ENCODE results near the gene FOXP1. TPM values are rescaled to one million over a fixed set of nuclear protein-coding genes. Genes with fewer than 3 reads are reported as not detected.

The FOXP1 gene
- total and polyA plus RNA-seq, 9 of the 15 experiments (the other 6 are each of a cell fraction or from before 2014, with no cell fraction given), result 7.7 to 34.5 (median 13.7) TPM

DNA sequence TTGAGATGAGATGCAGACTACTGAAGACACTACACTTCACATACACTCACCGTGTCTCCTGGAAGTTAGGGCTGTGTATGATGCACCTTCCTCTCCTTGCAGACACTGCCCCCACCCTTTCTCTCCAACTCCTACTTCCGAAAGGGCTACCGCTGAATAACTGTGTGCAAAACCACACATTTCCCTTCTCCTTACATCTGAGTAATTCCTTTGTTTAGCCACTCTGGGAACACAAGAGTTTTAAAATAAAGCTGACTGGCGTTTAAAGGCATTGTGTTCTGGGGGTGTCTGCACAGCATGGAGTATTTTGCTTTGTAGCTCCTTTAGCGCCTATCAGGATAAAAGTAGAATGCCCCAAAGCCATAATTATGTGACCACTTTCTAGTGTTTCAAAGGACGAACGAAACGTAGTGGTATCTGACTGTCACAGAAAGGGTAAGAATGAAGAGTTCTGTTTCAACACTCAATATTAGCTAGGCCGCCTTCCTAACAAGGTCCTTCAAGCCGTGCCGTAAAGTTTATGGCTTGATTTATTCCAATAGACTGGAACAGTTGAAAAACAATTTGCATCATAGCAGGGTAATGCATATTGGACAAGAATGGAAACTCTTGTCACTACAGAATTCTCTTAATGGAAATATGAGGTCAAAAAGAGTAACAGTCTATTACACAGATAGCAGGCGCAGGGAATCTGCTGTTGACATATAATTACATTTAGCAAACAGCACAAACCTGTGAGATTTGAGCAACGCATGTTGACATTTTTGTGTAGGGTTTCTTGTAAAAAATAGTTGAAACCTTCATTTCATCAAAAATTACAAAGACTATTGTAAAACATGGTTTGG lies 619.9 kb downstream of the FOXP1 start:
- intact Hi-C loops (cut with micrococcal nuclease) (no loop called here), in situ Hi-C loops (cut with MboI) (no loop called here)
- Histone ChIP-seq H3K36me3 (ENCODE audit: control insufficient read depth, insufficient read depth, low read length) (peaks cover 70% of the 10 kb centered on the region; the same call in 1 of the 3 replicates), H3K27ac (ENCODE audit: extremely low read depth, low read depth, low read length) (no peak overlapping the region), H3K4me3 (no peak overlapping the region), H3K9me1 (ENCODE audit: control insufficient read depth, insufficient read depth, low read length) (no peaks in the 10 kb centered on the region), H2AFZ (ENCODE audit: low read depth, low read length) (no peak overlapping the region), H3K4me2 (ENCODE audit: insufficient read depth, low read length) (no peak overlapping the region), H3K9me3 (replicated peaks; ENCODE audit: control insufficient read depth, insufficient read depth, low read depth, low read length) (no peaks in the 10 kb centered on the region), H3K9ac (ENCODE audit: insufficient read depth in 1 of 2, low read depth in 2 of 2, low read length in 2 of 2) (no peak overlapping the region), H3K79me2 (ENCODE audit: control insufficient read depth, insufficient read depth, low read length) (no peaks in the 10 kb centered on the region), H4K20me1 (replicated peaks; ENCODE audit: control insufficient read depth, insufficient read depth, low read length) (no peaks in the 10 kb centered on the region), H3K27me3 (ENCODE audit: control insufficient read depth in 2 of 2, insufficient read depth in 2 of 2, low read length in 2 of 2) (no peaks in the 10 kb centered on the region), H3K4me1 (replicated peaks in 1 of 2; ENCODE audit: control insufficient read depth in 2 of 2, insufficient read depth in 2 of 2, low read length in 2 of 2) (no peaks in the 10 kb centered on the region)
- POLR2A ChIA-PET, result no interaction called here
- WGBS (ENCODE audit: insufficient coverage, low coverage, missing lambda C conversion rate), result 93% methylated on average over 10 of the region's 13 CpGs
- BruUV-seq (replicated peaks), result no TSS peak
- TF ChIP-seq ZNF165 (CRISPR knock-in tag; IDR thresholded peaks at IDR 0.05; ENCODE audit: borderline replicate concordance) (no peak), SP1 (CRISPR knock-in tag; IDR thresholded peaks at IDR 0.05) (no peak), PBX2 (CRISPR knock-in tag; IDR thresholded peaks at IDR 0.05; ENCODE audit: low read depth) (no peak), PBX2 (tag; conservative IDR thresholded peaks at IDR 0.05; ENCODE audit: low read depth) (no peak), ZNF395 (CRISPR knock-in tag; IDR thresholded peaks at IDR 0.05) (no peak), CCAR2 (IDR thresholded peaks at IDR 0.05; ENCODE audit: low read depth, low read length) (no peak), ZNF551 (CRISPR knock-in tag; IDR thresholded peaks at IDR 0.05) (no peak), POLR2H (tag; IDR thresholded peaks at IDR 0.05; ENCODE audit: low read depth) (no peak)
- TF ChIP-seq, protein P1, sequence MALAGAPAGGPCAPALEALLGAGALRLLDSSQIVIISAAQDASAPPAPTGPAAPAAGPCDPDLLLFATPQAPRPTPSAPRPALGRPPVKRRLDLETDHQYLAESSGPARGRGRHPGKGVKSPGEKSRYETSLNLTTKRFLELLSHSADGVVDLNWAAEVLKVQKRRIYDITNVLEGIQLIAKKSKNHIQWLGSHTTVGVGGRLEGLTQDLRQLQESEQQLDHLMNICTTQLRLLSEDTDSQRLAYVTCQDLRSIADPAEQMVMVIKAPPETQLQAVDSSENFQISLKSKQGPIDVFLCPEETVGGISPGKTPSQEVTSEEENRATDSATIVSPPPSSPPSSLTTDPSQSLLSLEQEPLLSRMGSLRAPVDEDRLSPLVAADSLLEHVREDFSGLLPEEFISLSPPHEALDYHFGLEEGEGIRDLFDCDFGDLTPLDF (CRISPR knock-in tag; IDR thresholded peaks at IDR 0.05), result no peak
- TF ChIP-seq, protein P2, sequence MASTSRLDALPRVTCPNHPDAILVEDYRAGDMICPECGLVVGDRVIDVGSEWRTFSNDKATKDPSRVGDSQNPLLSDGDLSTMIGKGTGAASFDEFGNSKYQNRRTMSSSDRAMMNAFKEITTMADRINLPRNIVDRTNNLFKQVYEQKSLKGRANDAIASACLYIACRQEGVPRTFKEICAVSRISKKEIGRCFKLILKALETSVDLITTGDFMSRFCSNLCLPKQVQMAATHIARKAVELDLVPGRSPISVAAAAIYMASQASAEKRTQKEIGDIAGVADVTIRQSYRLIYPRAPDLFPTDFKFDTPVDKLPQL (IDR thresholded peaks at IDR 0.05; ENCODE audit: extremely low read depth, insufficient read length), result no peak
- CTCF ChIA-PET (ENCODE audit: low intra/inter-chr PET ratio), result no interaction called here
- ATAC-seq (no peak), FAIRE-seq (no peak), DNase-seq (ENCODE audit: extremely low read depth in 1 of 4, low spot score in 3 of 4) (no peak)
